GM12878 (cell line): ENCODE data around the gene TCHP.

Source experiments
- EZH2 ChIP-seq: IDR thresholded peaks from 2 replicates; pipeline ENCODE4 v1.6.1; 2012; ENCODE audit warnings: low read depth, mild to moderate bottlenecking, control low read depth, inconsistent platforms, low read length, borderline replicate concordance; ENCODE audit not compliant: control insufficient read depth
- MYC ChIP-seq: IDR thresholded peaks from 2 replicates; pipeline ENCODE4 v1.6.1; 2011; ENCODE audit warnings: mild to moderate bottlenecking, low read length, moderate library complexity, inconsistent platforms; ENCODE audit not compliant: insufficient read depth, insufficient replicate concordance, insufficient read length, severe bottlenecking
- RBBP5 ChIP-seq: fragments of 200-600 bp; sonication (generic); conservative IDR thresholded peaks from 2 replicates; pipeline ENCODE4 v1.6.1; 2016
- TF ChIP-seq, protein P1 (sequence below): fragments of 150-350 bp; IDR thresholded peaks from 2 replicates; pipeline ENCODE4 v1.6.1; 2016; ENCODE audit warnings: low read depth, low read length
- TF ChIP-seq, protein P2 (sequence below): IDR thresholded peaks from 2 replicates; pipeline ENCODE4 v1.6.1; 2012; ENCODE audit warnings: low read depth, low read length, improper control_type of control experiment

DNA sequence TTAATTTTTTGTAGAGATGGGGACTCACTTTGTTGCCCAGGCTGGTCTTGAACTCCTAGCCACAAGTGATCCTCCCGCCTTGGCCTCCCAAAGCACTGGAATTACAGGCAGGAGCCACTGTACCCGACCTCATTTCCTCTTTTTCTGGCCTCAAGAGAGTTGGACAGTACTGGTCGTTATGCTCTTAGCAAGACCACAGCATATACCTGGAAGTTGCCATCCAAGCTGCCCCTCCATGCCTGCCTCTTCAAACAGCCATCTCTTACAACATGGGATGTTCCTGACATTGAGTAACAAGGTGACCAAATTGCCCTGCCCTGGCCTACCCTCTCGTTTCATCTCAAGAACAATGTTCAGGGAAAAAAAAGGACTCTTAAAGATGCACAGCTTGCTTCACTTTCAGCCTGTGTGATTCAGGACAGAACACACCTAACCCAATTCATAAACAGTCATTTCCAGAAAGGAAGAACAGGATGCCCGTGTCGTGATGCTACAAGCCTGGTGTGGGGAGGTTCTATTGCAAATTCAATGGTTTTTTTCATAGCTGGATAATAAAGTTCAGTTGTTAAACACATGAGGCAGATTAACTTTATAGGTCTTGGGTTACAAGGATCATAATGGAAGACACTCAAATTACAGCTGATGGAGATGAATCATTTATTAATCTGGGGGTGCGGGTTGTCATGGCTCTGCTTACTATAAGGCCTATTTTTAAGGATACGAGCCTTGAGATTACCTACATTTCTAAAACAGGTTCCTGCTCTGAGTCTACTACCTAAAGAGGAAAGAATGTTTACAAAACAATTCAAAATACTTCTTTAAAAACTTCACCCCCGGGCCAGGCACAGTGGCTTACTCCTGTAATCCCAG is 31.7 kb upstream of the TCHP start:
- TF ChIP-seq EZH2 (no peak), RBBP5 (no peak), MYC (no peak)
- TF ChIP-seq, protein P1, sequence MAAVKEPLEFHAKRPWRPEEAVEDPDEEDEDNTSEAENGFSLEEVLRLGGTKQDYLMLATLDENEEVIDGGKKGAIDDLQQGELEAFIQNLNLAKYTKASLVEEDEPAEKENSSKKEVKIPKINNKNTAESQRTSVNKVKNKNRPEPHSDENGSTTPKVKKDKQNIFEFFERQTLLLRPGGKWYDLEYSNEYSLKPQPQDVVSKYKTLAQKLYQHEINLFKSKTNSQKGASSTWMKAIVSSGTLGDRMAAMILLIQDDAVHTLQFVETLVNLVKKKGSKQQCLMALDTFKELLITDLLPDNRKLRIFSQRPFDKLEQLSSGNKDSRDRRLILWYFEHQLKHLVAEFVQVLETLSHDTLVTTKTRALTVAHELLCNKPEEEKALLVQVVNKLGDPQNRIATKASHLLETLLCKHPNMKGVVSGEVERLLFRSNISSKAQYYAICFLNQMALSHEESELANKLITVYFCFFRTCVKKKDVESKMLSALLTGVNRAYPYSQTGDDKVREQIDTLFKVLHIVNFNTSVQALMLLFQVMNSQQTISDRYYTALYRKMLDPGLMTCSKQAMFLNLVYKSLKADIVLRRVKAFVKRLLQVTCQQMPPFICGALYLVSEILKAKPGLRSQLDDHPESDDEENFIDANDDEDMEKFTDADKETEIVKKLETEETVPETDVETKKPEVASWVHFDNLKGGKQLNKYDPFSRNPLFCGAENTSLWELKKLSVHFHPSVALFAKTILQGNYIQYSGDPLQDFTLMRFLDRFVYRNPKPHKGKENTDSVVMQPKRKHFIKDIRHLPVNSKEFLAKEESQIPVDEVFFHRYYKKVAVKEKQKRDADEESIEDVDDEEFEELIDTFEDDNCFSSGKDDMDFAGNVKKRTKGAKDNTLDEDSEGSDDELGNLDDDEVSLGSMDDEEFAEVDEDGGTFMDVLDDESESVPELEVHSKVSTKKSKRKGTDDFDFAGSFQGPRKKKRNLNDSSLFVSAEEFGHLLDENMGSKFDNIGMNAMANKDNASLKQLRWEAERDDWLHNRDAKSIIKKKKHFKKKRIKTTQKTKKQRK: no peak
- TF ChIP-seq, protein P2, sequence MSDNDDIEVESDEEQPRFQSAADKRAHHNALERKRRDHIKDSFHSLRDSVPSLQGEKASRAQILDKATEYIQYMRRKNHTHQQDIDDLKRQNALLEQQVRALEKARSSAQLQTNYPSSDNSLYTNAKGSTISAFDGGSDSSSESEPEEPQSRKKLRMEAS: no peak
